ENCODE results near the gene ANO8.
A peak's percentile ranks its signal among the peaks of the same experiment; 100 is the strongest.

The ANO8 gene

GRCh38 chr19:17327654-17328516 is 6.8 kb downstream of the ANO8 start:
- DNase-seq: no peak

DNA sequence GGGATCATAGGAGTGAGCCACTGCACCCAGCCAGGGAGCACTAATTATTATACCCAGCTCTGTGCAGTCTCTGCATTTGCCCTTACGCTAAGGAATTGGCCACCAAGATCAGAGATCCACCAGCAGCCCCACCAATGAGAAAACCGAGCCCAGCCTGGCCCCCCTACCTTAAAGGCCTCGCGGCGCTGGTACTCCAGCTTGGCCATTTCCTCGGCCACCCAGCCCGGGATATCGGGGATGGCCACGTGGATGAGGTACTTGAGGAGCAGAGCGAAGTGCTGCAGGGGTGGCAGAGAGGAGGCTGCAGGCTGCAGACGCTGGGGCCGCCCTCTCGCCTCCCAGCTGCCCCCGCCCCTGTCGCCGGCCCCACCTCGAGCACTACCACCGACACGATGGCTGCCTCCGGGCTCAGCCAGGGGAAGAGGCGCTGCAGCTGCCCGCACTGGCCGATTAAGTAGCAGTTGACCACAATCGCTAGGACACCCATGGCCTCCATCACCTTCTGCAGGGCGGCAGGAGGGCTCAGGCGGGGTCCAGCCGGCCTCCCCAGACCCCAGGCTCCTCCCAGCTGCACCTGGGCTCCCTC is 7.5 kb downstream of the ANO8 start:
- no peak for DNase-seq

GRCh38 chr19:17326595-17326966 is 8.1 kb downstream of the ANO8 start:
- no peak for DNase-seq

DNA sequence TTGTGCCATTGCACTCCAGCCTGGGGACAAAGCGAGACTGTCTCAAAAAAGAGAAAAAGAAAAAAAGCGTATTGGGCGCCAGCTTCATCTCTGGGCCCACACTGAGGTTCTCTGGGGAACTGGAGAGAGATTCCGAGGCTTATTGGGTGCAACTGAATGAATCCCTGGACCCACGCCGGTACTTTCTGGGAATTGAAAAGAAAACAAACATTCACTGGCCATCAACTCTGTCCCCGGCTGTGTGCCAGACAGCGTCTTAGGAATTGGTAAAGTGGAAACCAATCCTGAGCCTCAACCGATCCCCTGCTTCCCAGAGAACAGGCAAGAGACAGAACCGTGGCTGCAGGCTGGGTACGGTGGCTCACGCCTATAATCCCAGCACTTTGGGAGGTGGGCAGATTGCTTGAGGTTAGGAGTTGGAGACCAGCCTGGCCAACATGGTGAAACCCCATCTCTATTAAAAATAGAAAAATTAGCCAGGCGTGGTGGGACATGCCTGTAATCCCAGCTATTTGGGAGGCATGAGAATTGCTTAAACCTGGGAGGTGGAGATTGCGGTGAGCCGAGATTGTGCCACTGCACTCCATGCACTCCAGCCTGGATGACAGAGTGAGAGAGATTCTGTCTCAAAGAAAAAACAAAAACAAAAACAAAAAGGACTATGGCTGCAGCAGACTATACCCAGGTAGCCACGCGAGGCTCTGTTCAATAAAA is 8.6 kb downstream of the ANO8 start:
- DNase-seq: no peak

DNA sequence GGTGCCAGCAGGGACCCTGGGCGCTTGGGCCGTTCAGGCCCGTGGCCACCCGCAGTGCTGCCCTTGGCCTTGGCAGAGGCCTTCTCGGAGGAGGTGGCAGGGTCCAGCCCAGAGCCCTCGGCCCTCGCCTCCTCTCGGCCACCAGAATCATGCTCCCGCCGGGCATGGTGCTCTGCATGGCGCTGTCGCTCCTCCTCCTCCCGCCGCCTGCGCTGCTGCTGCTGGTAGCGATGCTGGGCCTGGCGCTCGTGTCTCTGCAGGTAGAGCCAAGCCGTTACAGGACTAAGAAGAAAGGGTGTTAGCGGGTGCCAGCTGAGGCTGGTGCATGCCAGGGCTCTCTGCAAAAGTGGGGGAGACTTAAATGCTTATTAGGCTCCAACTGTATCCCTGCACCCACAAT is 9.5 kb downstream of the ANO8 start:
- no peak for DNase-seq

- DNase-seq: no peak
Observed at GRCh38 chr19:17324357-17325114, 10.1 kb downstream of the ANO8 start.

- DNase-seq: no peak
Observed at GRCh38 chr19:17323964-17324332, 10.7 kb downstream of the ANO8 start.

- no peak for DNase-seq
Observed at GRCh38 chr19:17323300-17323963, 11.2 kb downstream of the ANO8 start.

- DNase-seq: no peak
Observed at GRCh38 chr19:17322854-17323253, 11.8 kb downstream of the ANO8 start.

GRCh38 chr19:17321655-17322489 is 12.8 kb downstream of the ANO8 start:
- DNase-seq: no peak

- no peak for DNase-seq
Observed at GRCh38 chr19:17320435-17320834, 14.2 kb downstream of the ANO8 start.

DNA sequence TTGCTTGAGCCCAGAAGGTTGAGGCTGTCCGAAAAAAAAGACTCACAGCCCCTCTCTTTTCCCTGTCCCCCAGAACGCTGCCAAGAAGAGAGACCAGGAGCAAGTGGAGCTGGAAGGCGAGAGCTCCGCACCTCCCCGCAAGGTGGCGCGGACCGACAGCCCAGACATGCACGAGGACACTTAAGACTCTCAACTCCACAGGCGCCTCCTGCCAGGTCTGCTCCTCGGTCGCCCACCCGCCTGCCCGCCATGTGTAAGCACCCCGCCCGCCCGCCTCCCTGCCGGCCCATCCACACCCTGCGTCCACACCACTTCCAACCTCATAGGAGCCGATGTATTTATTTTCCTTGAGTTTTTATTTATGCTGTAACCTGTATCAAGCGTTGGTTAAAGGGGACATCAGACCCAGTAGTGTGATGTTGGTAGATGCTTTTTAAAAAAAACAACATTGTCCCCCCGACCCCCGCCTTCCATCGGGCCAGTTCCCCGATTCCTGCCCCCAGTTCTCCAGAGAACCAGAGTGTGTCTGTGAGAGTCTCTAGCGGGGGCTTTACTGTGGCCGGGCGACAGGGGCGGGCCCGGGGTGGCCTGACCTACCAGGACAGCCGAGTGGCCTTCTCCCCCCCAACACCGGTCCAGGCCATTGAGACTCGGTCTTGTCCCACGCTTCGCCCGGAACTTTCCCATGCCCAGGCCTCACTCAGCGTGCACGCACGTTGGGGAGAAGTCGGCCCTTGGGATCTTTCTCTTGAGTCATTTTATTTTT is 15.0 kb downstream of the ANO8 start:
- DNase-seq: no peak

DNA sequence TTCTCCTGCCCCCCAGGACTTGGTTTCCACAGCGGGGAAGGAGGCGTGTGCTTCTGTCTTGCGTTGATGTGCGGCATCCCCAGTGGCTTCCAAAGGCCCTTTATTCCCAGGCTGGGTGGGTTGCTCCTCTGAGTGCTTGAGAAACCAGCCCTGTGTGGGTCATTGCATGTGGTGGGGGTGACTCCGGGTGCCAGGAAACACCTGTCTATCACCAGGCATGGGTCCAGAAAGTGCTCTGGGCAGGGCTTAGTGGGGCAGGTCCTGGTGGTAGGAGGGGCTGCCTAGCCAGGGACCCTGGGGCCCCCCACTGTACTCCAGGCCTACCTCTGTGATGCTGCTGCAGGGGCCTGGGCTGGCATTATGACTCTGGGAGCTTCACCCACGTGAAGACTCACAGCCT is 15.7 kb downstream of the ANO8 start:
- no peak for DNase-seq

DNA sequence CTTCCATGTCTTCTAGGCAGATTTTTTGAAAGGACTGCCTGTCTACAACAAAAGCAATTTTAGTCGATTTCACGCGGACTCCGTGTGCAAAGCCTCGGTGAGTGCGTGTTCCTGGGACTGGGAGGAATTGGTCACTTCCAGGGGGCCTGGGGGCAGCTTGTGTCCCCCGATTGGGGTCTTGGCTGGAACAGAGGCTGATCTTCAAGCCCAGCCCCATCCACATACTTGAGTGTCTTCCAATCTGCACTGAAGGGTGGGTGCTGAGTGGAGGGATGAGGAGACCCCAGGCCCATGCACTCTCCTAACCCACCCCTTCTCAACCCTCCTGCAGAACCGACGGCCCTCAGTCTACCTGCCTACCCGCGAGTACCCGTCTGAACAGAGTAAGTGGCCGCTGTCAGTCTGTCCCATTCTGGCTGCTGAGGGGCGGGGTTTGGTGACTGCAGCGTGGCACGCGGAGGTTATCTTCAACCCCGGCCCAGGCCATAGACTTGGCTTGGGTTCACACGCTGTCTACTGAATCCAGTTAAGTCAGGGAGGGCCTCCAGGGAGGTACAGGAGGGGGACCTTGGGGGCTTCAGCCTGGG is 20.6 kb downstream of the ANO8 start:
- no peak for DNase-seq

- no peak for DNase-seq
Observed at GRCh38 chr19:17312189-17313113, 22.2 kb downstream of the ANO8 start.

DNA sequence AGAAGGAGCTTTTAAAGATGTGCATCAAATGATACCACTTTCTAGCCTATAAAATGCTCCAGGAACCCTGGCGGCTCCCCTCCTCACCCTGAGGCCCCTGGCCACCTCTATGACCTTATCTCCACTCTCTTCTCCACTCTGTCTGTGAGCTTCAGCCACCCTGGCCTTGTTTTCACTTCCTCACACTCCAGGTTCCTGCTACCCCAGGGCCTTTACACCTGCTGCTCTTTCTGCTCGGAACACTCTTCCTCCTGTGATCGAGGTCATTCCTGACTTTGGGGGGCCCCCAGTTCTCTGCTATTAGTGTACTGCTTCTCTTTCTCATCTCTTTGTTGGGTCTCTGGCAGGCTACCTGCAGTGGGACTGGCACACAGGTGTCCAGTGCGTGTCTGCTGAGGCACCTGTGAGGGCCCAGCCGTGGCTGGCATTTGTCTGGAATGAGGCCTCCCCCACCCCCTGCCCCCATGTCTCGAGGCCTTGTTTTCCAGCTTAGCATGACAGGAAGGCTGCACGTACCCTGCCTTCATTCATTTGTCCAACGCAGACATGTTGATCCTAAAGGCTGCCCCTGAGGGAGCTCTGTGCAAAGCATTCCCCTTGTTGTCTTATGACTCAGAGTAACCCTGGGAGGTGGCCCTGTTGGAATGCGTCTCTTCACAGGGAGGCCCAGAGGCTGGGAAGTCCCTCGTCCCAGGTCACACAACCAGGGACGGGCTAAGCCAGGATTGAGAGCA is 23.0 kb downstream of the ANO8 start:
- peak; percentile 97 for DNase-seq

DNA sequence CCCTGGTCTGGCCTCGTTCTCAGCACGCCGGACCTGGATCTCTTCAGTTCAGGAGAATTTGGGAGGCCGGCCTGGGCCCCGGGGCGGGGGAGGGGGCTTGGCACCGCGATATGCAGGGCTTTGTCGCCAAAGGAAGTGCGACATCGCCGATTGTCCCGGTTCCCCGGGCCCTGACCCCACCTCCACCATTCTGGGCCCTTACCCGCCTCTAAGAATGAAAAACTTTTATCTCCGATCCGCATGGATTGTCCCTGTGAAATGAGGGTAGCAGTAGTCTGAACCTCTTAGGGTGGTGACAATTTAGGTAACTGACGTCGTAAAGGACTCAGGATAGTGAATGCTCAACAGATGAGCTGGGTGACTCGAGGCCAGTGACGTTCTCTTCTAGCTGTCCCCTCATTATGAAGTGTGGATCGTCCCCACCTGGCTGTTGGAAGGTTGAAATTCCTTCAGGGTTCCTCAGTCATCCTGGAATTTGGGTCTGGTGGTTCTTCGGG is 24.6 kb downstream of the ANO8 start:
- DNase-seq: no peak

Data from fibroblast of skin of back (primary cell).